ENCODE results near the gene C21orf58. TPM values are rescaled to one million over a fixed set of nuclear protein-coding genes. Genes with fewer than 3 reads are reported as not detected.

The C21orf58 gene
- total RNA-seq, 2 experiments from 2014 or later = 25.8 to 28.1 TPM

- DNase-seq = no peak
- Mint-ChIP-seq H3K27me3 (no peaks in the 10 kb centered on the region), H3K4me3 (no peak overlapping the region), H3K36me3 (peaks cover 56% of the 10 kb centered on the region), H3K27ac (no peak overlapping the region), H3K9me3 (no peaks in the 10 kb centered on the region), H3K4me1 (ENCODE audit: low read depth) (peaks cover 24% of the 10 kb centered on the region)
- ChIA-PET POLR2A (no interaction called here), CTCF (no interaction called here)
- intact Hi-C loops (cut with micrococcal nuclease) = no loop called here
Measured at GRCh38 chr21:46255758-46256337, 67.8 kb downstream of the C21orf58 start.

GRCh38 chr21:46255166-46255565, 68.5 kb downstream of the C21orf58 start:
- H3K4me3 Mint-ChIP-seq = no peak overlapping the region
- CTCF ChIA-PET = no interaction called here
- no peaks in the 10 kb centered on the region for H3K9me3 Mint-ChIP-seq
- POLR2A ChIA-PET = no interaction called here
- H3K27me3 Mint-ChIP-seq = no peaks in the 10 kb centered on the region
- DNase-seq = no peak
- H3K27ac Mint-ChIP-seq = peak overlapping the region; percentile 79
- H3K4me1 Mint-ChIP-seq (ENCODE audit: low read depth) = peaks cover 31% of the 10 kb centered on the region
- H3K36me3 Mint-ChIP-seq = peaks cover 59% of the 10 kb centered on the region
- intact Hi-C loops (cut with micrococcal nuclease) = no loop called here

GRCh38 chr21:46254208-46254975, 69.3 kb downstream of the C21orf58 start:
- Mint-ChIP-seq H3K27me3 (no peaks in the 10 kb centered on the region), H3K4me1 (ENCODE audit: low read depth) (peaks cover 31% of the 10 kb centered on the region), H3K4me3 (no peak overlapping the region), H3K36me3 (peaks cover 67% of the 10 kb centered on the region), H3K9me3 (no peaks in the 10 kb centered on the region), H3K27ac (peak overlapping the region; percentile 79)
- POLR2A ChIA-PET = no interaction called here
- CTCF ChIA-PET = interaction anchor here (0.8 to 1.1 kb wide), 2 partner anchors 23 to 111 kb away, joined by 3 to 4 read pairs; no protein-coding TSS in a partner anchor
- no peak for DNase-seq
- intact Hi-C loops (cut with micrococcal nuclease) = loop anchor here (5.0 kb wide), 1 partner anchor 33 kb away; the partner anchor contains the start of genes MCM3AP and YBEY

- ChIA-PET POLR2A (no interaction called here), CTCF (interaction anchor here (0.8 to 1.2 kb wide), 3 partner anchors 17 to 110 kb away, joined by 3 to 4 read pairs (median 3); no protein-coding TSS in a partner anchor)
- intact Hi-C loops (cut with micrococcal nuclease) = loop anchor here (5.0 kb wide), 1 partner anchor 34 kb away; the partner anchor contains the start of genes MCM3AP and YBEY
- H3K36me3 Mint-ChIP-seq = peaks cover 66% of the 10 kb centered on the region
- no peak overlapping the region for H3K4me3 Mint-ChIP-seq
- DNase-seq = peak; percentile 75
- H3K9me3 Mint-ChIP-seq = no peaks in the 10 kb centered on the region
- peaks cover 31% of the 10 kb centered on the region for H3K4me1 Mint-ChIP-seq (ENCODE audit: low read depth)
- no peaks in the 10 kb centered on the region for H3K27me3 Mint-ChIP-seq
- peak overlapping the region; percentile 79 for H3K27ac Mint-ChIP-seq
Measured at GRCh38 chr21:46253610-46254124, 70.0 kb downstream of the C21orf58 start.

GRCh38 chr21:46252840-46253239, 70.8 kb downstream of the C21orf58 start:
- CTCF ChIA-PET = interaction anchor here (1.2 to 1.3 kb wide), 2 partner anchors 16 to 28 kb away, joined by 3 read pairs; no protein-coding TSS in a partner anchor

More at GRCh38 chr21:46252840-46253239, 70.8 kb downstream of the C21orf58 start:
- Mint-ChIP-seq H3K9me3 (no peaks in the 10 kb centered on the region), H3K27me3 (no peaks in the 10 kb centered on the region), H3K4me1 (ENCODE audit: low read depth) (peaks cover 31% of the 10 kb centered on the region), H3K36me3 (peaks cover 62% of the 10 kb centered on the region), H3K4me3 (no peak overlapping the region), H3K27ac (no peak overlapping the region)
- POLR2A ChIA-PET = no interaction called here
- no peak for DNase-seq
- intact Hi-C loops (cut with micrococcal nuclease) = loop anchor here (5.0 kb wide), 1 partner anchor 34 kb away; the partner anchor contains the start of genes MCM3AP and YBEY

Other genes starting within 250 kb of the C21orf58 start
- 1 to 10 TPM; 4.3 to 4.8 TPM for gene COL6A2, start 225.8 kb downstream of the C21orf58 start, total RNA-seq
- under 1 TPM in 1 of 2 experiments, not detected in 1; 0.22 TPM for gene FTCD, start 168.3 kb downstream of the C21orf58 start, total RNA-seq
- 1 to 10 TPM; 5.7 to 6.7 TPM for gene SPATC1L, start 139.4 kb downstream of the C21orf58 start, total RNA-seq
- gene LSS, start 95.1 kb downstream of the C21orf58 start, total RNA-seq = 10 to 100 TPM; 22.7 to 22.8 TPM
- 100 to 1,000 TPM; 117 to 126 TPM for gene MCM3AP, start 38.3 kb downstream of the C21orf58 start, total RNA-seq
- 10 to 100 TPM; 14.4 to 14.8 TPM for gene YBEY, start 37.5 kb downstream of the C21orf58 start, total RNA-seq
- 10 to 100 TPM; 48.5 to 50.6 TPM for gene PCNT, start 286 bp upstream of the C21orf58 start, total RNA-seq
- gene DIP2A, start 135.0 kb upstream of the C21orf58 start, total RNA-seq = 10 to 100 TPM; 32.0 to 35.3 TPM